NCI-H446 treated with DMSO at 0.1 percent for 48 hours (cell line): ENCODE results near the gene CTNNB1.
"Not testable (repeated sequence)": the region's sequence is repeated elsewhere in the genome, so short reads cannot be mapped to it uniquely, and the experiment has no call there.

Source experiments
- DNase-seq: peaks from one replicate; lab custom pipeline; 2025; lab: John Stamatoyannopoulos, UW

Gene CTNNB1

GRCh38 chr3:41258239-41258800 lies 59.0 kb downstream of the CTNNB1 start:
- DNase-seq: no peak

- DNase-seq: no peak
Observed at GRCh38 chr3:41259449-41260062, 60.3 kb downstream of the CTNNB1 start.

- no peak for DNase-seq
Observed at GRCh38 chr3:41260063-41260450, 60.8 kb downstream of the CTNNB1 start.

GRCh38 chr3:41265011-41265545 lies 65.8 kb downstream of the CTNNB1 start:
- DNase-seq: no peak

- DNase-seq: no peak
Observed at GRCh38 chr3:41265823-41266273, 66.5 kb downstream of the CTNNB1 start.

- no peak for DNase-seq
Observed at GRCh38 chr3:41267975-41268640, 68.8 kb downstream of the CTNNB1 start.

GRCh38 chr3:41272667-41273066 lies 73.4 kb downstream of the CTNNB1 start:
- no peak for DNase-seq

GRCh38 chr3:41274944-41275668 lies 75.8 kb downstream of the CTNNB1 start:
- DNase-seq: no peak

GRCh38 chr3:41276191-41276590 lies 76.9 kb downstream of the CTNNB1 start:
- no peak for DNase-seq

GRCh38 chr3:41277790-41278465 lies 78.6 kb downstream of the CTNNB1 start:
- DNase-seq: no peak

GRCh38 chr3:41284934-41285333 lies 85.6 kb downstream of the CTNNB1 start:
- not testable (repeated sequence) for DNase-seq

GRCh38 chr3:41286305-41286704 lies 87.0 kb downstream of the CTNNB1 start:
- DNase-seq: no peak

- no peak for DNase-seq
Observed at GRCh38 chr3:41288785-41289184, 89.5 kb downstream of the CTNNB1 start.
